Measurements from ENCODE around the gene SLAMF7. TPM values are rescaled to one million over a fixed set of nuclear protein-coding genes. Genes with fewer than 3 reads are reported as not detected.

SLAMF7 gene
- total and polyA plus RNA-seq, 2 of the 8 experiments (the other 6 are each of a cell fraction or from before 2014, with no cell fraction given), result not detected

- H2AK5ac ChIP-seq (ENCODE audit: low read depth, low read length), result no peak overlapping the region
- no peaks in the 10 kb centered on the region for H3K27me3 ChIP-seq (replicated peaks in 1 of 4; ENCODE audit: control insufficient read depth in 3 of 4, extremely low read depth in 1 of 4, insufficient read depth in 3 of 4, low read length in 3 of 4)
- no peak overlapping the region for H3K56ac ChIP-seq (replicated peaks; ENCODE audit: insufficient read length, low read depth, low read length)
- POLR2A ChIA-PET (ENCODE audit: partially characterized antibody), result no interaction called here
- no peak overlapping the region for H3K27ac ChIP-seq (ENCODE audit: low read depth, low read length)
- H3K36me3 ChIP-seq (ENCODE audit: control insufficient read depth in 2 of 4, insufficient read depth in 4 of 4, low read length in 3 of 4), result no peaks in the 10 kb centered on the region
- no peak overlapping the region for H4K91ac ChIP-seq (replicated peaks; ENCODE audit: insufficient read length, low read length)
- no peaks in the 10 kb centered on the region for H3K9me3 ChIP-seq (ENCODE audit: insufficient read depth in 2 of 2, low read depth in 1 of 2, low read length in 1 of 2)
- no peaks in the 10 kb centered on the region for H3K79me1 ChIP-seq (ENCODE audit: low read depth, low read length)
- no peaks in the 10 kb centered on the region for H3K4me1 ChIP-seq (replicated peaks in 1 of 4; ENCODE audit: control insufficient read depth in 3 of 4, insufficient read depth in 4 of 4, low read length in 3 of 4)
- H3K79me2 ChIP-seq (ENCODE audit: control insufficient read depth in 1 of 2, insufficient read depth in 2 of 2, low read length in 2 of 2), result no peaks in the 10 kb centered on the region
- no peaks in the 10 kb centered on the region for H3K23me2 ChIP-seq (ENCODE audit: low read depth, low read length)
- no peak overlapping the region for H2AFZ ChIP-seq (ENCODE audit: low read length)
- H2BK5ac ChIP-seq (ENCODE audit: low read depth, low read length), result no peak overlapping the region
- DNase-seq (ENCODE audit: low read depth in 1 of 2, low spot score in 2 of 2) (no peak), FAIRE-seq (no peak)
- H3K9ac ChIP-seq (replicated peaks in 1 of 4; ENCODE audit: extremely low read depth in 1 of 4, low read depth in 3 of 4, low read length in 3 of 4), result no peak overlapping the region
- H2BK20ac ChIP-seq (ENCODE audit: low read length), result no peak overlapping the region
- CTCF ChIA-PET (ENCODE audit: partially characterized antibody), result interaction anchor here (0.7 to 1.2 kb wide), 5 partner anchors 24 to 125 kb away, joined by 3 read pairs; no protein-coding TSS in a partner anchor
- H4K8ac ChIP-seq (ENCODE audit: extremely low read depth, insufficient read depth, low read length), result no peak overlapping the region
- H3K4me3 ChIP-seq (ENCODE audit: extremely low read depth in 1 of 4, insufficient read depth in 2 of 4, low read depth in 3 of 4, low read length in 4 of 4), result no peak overlapping the region
- no peak overlapping the region for H3K4ac ChIP-seq (replicated peaks; ENCODE audit: insufficient read length, low read depth, low read length)
- no peak overlapping the region for H3K14ac ChIP-seq (ENCODE audit: insufficient read length)
- 88% methylated on average over 1 of the region's 1 CpG; no CpG with 5 or more reads in 1 of the 2 experiments for WGBS, 2 experiments (ENCODE audit: extremely low coverage in 1 of 2, insufficient coverage in 1 of 2, insufficient read length in 1 of 2, insufficient replicate concordance in 2 of 2, low coverage in 1 of 2, low lambda C conversion rate in 2 of 2, missing lambda C conversion rate in 1 of 2)
- H3K18ac ChIP-seq (ENCODE audit: extremely low read depth, low read length), result no peak overlapping the region
- TF ChIP-seq GABPA (IDR thresholded peaks at IDR 0.05; ENCODE audit: borderline replicate concordance, insufficient read depth, low read length) (no peak), SP1 (IDR thresholded peaks at IDR 0.05; ENCODE audit: low read depth, low read length) (no peak)
- no peak overlapping the region for H4K5ac ChIP-seq (ENCODE audit: insufficient read length, low read depth, low read length)
- no peak overlapping the region for H2BK15ac ChIP-seq (ENCODE audit: low read length)
- H4K20me1 ChIP-seq (replicated peaks in 1 of 2; ENCODE audit: control insufficient read depth in 1 of 2, insufficient read depth in 2 of 2, low read length in 2 of 2), result no peaks in the 10 kb centered on the region
- no peak overlapping the region for H2BK120ac ChIP-seq (replicated peaks; ENCODE audit: low read depth, low read length)
- H3K4me2 ChIP-seq (ENCODE audit: insufficient read depth in 1 of 2, low read depth in 2 of 2, low read length in 2 of 2), result no peak overlapping the region
- H3K23ac ChIP-seq (ENCODE audit: insufficient read length), result no peak overlapping the region
- H2BK12ac ChIP-seq (ENCODE audit: low read depth, low read length), result no peak overlapping the region
These were observed 61.1 kb downstream of the SLAMF7 start for GRCh38 chr1:160800142-160800541.

Measured in H1 (cell line).